HL-60/S4 (cell line): Measurements from ENCODE around the gene ARMC9.

Experiments
- in situ Hi-C: fragments of 300-500 bp; cut with MboI; formaldehyde crosslinking; loops from 2 replicates; pipeline ENCODE4 v1.14.3; 2022; ENCODE audit warnings: low sequenced_read_pairs

Gene ARMC9

GRCh38 chr2:231306791-231307393, 108.5 kb downstream of the ARMC9 start:
- in situ Hi-C loops = no loop called here

DNA sequence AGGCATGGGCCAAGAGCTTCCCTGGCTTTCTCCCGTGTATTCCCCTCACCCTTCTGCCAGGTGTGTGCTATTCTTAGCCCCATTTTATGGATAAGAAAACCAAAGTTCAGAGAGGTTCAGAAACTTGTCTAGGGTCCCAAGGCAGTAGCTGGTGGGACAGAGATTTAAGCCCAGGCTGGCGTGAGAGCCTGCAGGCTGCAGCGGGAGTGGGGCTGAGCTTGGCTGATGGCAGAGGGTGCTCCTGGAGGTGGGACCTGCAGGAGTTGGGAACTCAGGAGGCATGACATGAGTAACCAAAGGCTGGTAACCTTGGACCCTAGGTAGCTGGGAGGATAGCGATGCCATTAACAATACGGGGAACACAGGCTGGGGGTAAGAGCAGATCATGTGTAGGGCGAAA, 109.8 kb downstream of the ARMC9 start:
- in situ Hi-C loops = no loop called here

GRCh38 chr2:231308631-231309428, 110.4 kb downstream of the ARMC9 start:
- in situ Hi-C loops = no loop called here

GRCh38 chr2:231312066-231312465, 113.6 kb downstream of the ARMC9 start:
- in situ Hi-C loops = no loop called here

DNA sequence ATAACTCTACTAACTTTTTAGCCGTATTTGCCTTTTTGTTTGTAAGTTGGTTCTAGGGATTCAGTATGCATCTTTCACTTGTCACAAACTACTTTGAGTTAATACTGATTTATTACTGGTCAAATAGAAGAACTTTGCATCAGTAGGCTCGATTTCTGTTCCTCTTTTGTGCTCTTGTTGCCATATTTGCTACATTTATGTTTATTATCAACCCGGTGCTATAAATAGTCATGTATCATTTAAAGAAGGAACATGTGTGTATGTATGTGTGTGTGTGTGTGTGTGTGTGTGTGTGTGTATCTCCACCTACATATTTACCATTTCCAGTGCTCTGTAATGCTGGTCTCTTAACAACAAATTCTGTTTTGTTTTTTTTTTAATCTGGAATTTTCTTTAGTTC, 117.5 kb downstream of the ARMC9 start:
- in situ Hi-C loops = no loop called here

GRCh38 chr2:231317579-231317978, 119.1 kb downstream of the ARMC9 start:
- in situ Hi-C loops = no loop called here

DNA sequence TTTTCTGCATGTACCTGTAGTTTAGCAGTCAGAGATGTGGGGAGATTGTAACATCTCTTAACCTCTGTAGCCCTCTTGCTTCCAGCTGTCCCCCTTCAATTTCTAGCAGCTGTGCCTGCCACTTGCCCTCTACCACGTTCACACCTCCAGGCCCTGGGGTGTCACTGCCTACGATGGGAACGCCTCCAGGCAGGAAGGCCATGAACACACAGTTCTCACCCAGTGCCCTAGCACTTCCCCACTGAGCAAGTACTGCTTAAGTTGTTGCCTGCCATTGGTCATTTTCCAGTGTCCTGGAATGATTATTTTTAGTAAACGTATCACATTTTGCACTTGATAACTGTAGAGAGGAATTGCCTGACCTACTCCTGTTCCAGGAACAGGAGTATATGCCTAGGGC, 120.0 kb downstream of the ARMC9 start:
- in situ Hi-C loops = no loop called here

- in situ Hi-C loops = no loop called here
These were observed 120.5 kb downstream of the ARMC9 start for GRCh38 chr2:231318954-231319353.

DNA sequence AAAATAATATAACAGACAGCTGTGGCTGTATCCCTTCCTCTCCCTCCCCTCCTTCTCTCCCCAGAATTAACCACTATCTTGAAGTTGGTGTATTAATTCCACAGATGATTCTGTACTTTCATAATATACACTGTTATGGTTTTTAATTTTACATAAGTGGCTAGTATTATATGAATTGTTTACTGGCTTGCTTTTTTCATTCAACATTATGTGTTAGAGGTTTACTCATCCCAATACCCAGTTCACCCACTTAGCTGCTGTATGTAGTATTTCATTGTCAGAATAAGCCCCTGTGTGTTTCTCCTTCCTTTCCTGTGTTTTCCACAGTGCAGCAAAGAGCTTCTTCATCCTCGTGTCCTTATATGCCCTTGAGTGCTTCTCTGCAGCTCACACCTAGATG, 121.4 kb downstream of the ARMC9 start:
- in situ Hi-C loops = no loop called here

GRCh38 chr2:231321021-231321420, 122.6 kb downstream of the ARMC9 start:
- in situ Hi-C loops = no loop called here

GRCh38 chr2:231321556-231322334, 123.3 kb downstream of the ARMC9 start:
- in situ Hi-C loops = no loop called here

DNA sequence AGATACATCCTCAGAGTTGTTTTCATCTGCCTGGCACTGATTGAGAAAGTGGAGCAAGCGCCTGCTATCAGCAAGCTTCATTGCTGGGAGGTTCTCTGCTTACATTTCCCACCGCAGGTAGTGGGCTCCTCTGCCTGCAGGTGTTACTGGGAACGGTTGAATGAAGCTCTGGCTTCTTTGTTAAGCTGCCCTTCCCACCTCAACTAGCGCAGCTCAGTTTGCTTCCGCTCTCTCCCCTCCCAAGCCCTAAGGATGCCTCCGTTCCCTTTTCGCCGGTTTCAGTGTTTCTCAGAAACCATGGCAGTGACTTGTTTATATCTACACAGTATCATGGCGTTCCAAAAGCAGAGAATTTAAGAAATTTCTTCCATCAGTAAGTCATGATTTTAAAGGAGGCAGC, 124.9 kb downstream of the ARMC9 start:
- in situ Hi-C loops = no loop called here

DNA sequence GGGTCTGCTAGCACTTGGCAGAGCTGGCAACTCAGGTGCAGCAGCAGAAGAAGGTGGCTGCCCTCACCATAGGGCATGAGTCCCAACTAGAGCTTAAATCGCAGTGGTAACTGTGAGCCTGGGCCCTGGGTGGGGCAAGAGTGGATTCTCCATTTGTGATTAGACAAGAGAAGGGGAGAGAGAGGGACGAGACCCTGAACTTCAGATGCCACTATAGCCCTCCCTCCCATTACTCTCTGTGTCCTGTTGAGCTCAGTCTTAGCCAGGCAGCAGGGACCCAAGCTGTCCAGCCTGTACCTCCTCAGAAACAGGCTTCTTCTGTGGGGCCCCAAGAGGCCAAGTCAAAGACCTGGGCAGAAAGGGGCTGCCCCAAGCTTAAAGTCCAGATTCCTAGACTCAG, 127.4 kb downstream of the ARMC9 start:
- in situ Hi-C loops = no loop called here

- in situ Hi-C loops = no loop called here
These were observed 128.0 kb downstream of the ARMC9 start for GRCh38 chr2:231326404-231326803.

DNA sequence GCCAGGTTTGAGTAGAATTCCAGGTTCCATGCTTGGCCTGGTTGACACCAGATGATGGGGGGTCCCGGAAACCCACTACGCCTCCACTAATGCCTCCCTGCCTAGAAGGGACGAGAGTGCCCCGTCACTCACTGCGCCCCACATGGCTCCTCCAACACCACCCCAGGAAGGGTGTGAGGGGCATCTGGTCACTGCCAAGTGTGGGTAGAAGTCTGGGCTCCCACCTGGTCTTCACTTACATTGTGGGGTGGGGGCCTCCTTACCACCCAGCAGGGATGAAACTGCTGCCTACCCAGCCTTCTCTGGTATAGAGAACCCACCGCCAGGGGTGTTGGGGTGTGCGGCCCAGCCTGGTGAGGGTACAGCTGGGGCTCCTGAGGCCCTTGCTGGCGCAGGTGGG, 131.9 kb downstream of the ARMC9 start:
- in situ Hi-C loops = no loop called here

- in situ Hi-C loops = no loop called here
These were observed 133.1 kb downstream of the ARMC9 start for GRCh38 chr2:231331533-231331932.

DNA sequence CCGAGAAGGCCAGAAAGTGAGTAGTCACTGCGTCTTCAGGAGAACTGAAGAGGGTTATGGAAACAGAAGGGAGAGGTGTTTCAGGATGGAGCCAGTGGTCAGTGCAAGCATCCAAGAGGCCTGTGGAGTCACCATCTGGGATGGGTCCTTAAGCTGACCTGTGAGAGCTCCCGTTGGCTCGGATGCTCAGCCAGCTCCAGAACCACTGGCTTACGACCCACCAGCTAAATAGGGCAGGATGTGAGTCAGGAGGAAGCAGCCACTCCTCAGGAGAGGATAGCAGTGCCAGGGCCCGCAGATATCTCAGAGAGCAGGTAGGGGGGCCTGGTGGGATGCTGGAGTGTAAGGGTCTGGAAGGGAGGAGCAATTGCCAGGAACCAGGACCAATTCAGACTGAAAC, 134.0 kb downstream of the ARMC9 start:
- in situ Hi-C loops = no loop called here

GRCh38 chr2:231332872-231333500, 134.6 kb downstream of the ARMC9 start:
- in situ Hi-C loops = no loop called here

DNA sequence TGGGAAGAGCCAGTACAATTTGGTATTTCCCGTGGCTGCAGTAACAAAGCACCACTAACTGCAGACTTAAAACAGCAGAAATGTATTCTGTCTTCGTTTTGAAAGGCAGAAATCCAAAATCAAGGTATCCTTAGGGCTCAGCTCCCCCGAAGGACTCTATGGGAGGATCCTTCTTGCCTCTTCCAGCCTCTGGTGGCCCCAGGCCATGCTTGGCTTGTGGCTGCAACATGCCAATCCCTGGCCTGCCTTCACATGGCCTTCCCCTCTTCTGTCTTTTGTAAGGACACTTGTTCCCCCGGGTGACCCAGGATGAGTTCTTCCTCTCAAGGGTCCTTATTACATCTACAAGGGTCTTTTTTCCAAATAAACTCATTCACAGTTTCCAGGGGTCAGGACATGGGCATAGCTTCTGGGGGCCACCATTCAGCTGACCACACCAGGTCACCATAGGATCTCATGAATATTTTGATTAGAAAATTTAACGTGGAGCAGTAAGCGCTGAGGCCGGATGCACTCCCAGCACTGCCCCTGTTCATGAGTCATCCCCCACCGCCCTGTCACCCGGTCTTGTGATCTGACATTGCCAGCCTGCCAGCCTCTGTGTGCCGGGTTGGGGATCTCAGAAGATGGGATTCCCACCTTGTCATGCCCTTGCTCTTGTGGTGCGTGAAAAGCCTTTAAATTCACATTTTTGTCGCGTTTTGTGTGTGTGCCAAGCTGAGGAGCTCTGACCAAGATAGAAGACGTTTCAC, 135.9 kb downstream of the ARMC9 start:
- in situ Hi-C loops = no loop called here

DNA sequence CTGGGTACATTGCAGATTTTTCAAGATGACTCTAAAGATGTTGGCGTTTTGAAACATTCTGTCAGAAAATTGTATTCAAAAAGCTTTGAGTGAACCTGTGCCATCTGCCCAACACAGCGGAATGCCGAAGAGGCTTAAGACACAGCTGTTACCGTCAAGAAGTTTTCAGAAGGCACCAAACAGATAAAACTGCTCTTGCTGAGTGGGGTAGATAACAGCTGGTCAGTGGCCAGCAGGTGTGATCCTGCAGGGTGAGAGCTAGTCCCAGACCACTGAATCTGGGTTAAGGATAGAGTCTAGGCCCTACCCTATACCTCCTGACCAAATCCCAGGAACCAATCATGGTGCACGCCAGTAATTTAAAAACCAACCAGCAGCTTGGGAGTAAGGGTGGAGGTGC, 136.6 kb downstream of the ARMC9 start:
- in situ Hi-C loops = no loop called here

GRCh38 chr2:231335591-231335990, 137.2 kb downstream of the ARMC9 start:
- in situ Hi-C loops = no loop called here
